HG02571 (cell line): ENCODE results near the gene DERA.
"Not testable (repeated sequence)": the region's sequence is repeated elsewhere in the genome, so short reads cannot be mapped to it uniquely, and the experiment has no call there.

ENCODE experiments used
- ATAC-seq: cut with Tn5 transposase; IDR thresholded peaks from one replicate; pipeline ENCODE4 v1.9.1; 2021; ENCODE audit warnings: mild to moderate bottlenecking, moderate library complexity; ENCODE audit not compliant: unreplicated experiment

DERA gene

DNA sequence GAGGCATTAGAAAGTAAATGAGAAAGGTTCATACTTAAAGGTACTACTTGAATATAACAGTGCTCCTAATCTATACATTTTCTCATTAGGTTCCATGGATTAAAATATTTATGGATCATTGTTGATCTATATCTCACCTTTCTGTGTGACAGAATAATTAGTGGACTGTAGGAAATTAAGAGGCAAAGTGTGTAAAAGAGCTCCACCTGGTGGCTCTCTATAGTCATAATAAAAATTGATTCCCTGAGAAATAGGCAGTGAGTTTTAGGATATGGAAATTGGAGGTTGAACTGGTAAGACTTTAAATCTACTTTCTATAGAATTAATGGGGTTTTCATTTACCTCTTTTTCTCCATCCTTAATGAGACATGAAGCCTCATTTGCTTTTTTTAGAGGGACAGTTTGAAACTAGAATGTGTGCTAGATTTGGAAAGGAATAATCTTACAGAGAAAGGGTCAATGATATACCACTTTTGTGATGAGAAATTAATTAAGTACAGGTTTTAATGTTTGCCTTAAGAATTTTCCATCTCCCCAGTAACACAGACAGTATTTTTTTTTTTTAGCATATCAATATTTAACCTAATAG, 11.8 kb upstream of the DERA start:
- no peak for ATAC-seq

DNA sequence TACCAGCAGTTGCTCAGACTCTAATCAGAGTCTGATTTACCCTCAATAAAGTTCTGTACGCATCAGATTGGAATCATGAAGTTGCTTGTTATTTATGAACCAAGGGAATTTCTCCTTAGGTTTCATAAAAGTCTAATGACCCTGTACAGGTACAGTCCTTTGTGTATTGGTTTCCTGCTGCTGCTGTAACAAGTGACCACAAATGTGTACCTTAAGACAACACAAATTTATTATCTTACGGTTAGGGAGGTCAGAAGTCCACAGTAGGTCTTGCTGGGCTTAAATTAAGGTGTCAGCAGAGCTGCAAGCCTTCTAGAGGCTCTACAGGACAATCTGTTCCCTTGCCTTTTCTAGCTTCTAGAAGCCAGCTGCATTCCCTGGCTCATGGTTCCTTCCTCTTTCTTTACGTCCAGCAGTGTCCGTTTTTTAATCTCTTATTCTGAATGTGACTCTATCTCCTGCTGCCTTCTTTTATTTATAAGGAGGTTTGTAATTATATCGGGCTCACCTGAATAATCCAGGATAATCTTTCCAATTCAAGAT, 6.7 kb upstream of the DERA start:
- no peak for ATAC-seq

DNA sequence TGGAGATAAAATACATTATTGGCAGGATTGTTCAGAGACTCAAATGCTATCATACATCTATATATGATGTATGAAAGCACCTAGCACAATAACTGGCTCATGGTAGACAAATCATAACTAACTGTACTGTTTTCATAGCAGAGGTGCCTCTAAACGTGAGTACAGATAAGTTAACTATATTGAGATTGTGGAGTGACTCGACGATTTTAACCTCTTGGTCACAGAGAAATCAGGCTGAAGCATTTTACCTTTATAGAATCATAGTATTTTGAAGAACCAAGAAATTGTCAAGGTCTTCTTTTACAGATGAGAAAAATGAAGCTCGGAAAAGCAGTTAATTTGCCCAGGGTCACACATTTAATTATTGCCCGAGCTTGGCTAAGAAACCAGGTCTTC, 666 bp upstream of the DERA start:
- ATAC-seq = no peak

DNA sequence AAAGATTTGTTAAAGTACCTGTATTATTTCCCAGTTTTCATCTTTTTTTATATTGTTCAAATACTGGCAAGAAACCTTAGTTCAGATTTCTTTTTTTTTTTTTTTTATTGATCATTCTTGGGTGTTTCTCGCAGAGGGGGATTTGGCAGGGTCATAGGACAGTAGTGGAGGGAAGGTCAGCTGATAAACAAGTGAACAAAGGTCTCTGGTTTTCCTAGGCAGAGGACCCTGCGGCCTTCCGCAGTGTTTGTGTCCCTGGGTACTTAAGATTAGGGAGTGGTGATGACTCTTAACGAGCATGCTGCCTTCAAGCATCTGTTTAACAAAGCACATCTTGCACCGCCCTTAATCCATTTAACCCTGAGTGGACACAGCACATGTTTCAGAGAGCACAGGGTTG, 799 bp downstream of the DERA start:
- not testable (repeated sequence) for ATAC-seq

DNA sequence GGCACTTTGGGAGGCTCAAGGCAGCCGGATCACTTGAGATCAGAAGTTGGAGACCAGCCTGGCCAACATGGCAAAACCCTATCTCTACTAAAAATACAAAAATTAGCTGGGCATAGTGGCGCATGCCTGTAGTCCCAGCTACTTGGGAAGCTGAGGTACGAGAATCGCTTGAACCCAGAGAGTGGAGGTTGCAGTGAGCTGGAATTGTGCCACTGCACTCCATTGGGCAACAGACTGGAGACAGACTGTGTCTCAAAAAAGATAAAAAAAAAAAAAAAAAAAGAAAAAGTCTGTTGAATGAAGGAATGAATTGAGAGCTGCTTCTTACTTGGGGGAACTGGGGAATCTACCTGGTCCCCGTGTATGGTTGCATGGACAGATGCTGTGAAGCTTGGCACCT, 3.0 kb downstream of the DERA start:
- ATAC-seq = not testable (repeated sequence)

DNA sequence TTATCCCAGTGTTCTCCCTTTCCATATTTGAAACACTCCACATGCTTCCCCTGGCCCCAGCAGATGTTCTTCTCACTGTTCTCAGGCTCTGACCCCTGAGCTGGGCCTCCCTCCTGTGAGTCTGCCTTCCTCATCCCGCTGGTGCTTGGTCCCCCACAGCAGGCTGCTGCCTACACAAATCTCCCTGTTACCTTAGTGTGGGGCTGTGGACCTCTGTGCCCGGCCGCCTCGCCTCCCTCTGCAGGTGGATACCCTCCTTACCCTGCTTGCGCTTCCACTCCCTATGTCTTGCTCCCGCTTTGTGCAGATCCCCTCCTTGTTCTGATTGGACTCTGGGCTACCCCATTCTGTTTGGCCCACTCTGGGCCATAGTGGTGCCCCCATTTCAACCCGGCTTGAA, 6.9 kb downstream of the DERA start:
- ATAC-seq = no peak

DNA sequence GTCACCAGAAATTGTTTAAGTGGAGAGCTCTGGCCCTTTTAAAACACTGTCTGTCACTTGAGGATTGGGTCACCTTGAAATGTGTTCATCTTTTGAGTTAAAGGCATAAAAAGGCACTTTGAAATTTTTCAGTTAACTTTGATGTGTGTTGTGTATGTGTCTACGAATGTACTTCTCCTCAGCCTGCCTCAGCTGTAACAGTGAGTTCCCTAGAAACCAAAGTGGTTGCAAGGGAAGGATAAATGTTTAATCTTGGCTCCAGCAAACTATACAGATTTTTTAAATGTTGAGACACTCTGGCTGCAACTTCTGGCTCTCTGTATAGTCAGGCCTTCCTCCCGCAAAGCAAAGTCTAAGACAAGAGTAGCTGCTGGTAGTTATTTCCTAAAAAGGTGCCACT, 8.3 kb downstream of the DERA start:
- ATAC-seq = no peak

DNA sequence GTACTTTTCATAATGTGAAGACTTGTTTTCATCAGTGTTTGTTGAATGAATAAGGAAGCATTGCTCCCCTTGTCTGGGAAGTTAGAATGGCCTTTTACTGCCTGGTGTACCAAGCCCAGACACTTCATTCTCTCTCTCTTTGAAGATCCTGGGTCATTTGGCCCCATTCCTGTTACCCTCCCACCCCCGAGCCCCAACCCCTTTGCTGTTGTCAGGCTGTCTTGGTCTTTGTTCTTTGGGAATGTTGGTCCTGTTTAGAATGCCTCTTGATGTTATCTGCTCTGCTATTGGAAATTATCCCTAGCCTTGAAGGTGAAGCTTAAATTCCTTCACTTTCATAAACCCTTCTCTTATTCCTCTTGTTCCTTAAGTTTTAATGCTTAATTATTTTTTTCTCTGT, 13.8 kb downstream of the DERA start:
- ATAC-seq = no peak

DNA sequence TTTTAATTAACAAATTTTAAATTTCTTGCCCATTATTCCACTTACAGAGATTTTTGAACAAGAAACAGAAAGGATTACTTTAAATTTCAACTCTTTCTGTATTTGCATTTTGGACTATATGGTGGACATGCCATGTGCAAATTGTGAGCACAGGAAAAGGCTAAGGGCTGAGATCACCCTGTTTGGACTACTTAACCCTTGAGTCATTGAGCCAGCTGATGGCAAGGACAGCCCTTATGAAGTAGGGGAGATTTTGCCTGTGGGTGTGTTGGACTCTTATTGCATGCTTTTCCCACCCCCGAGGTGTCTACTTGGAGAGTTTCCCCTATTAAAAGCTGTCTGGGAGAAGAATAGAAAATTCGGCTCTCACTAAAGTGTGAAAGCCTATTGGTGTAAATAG, 17.2 kb downstream of the DERA start:
- ATAC-seq = no peak

DNA sequence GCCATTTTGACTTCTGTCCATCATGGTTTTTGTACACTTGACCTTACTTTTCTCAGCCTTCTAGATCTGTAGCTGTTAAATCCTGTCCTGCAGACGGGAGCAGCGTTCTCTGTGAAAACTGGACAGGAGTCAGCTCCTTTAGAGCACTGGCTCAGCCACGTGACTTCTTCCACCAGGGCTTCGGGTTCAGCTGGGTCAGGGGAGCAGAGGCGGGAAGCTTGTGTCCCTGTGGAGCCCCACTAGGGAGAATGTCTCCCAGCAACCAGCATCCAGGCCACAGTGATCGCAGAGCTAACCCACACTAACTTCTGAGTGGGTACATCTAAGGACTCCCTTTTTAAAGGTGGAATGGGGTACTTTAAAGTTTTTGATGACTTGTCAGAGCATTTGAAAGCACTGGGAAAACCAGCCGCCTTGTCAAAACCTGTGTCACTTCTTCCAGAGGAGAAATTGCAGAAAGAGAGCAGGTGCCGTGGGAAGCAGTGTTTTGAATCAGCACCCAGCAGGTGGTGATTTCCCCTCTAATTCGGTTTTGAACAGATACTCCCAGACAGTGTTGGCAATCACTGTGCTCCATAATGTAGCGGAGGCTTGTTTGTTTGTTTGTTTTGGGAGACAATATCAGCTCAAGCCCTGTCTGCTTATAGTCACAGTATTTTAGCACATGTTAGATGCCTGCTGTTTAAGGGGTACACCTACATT, 17.9 kb downstream of the DERA start:
- ATAC-seq = no peak

DNA sequence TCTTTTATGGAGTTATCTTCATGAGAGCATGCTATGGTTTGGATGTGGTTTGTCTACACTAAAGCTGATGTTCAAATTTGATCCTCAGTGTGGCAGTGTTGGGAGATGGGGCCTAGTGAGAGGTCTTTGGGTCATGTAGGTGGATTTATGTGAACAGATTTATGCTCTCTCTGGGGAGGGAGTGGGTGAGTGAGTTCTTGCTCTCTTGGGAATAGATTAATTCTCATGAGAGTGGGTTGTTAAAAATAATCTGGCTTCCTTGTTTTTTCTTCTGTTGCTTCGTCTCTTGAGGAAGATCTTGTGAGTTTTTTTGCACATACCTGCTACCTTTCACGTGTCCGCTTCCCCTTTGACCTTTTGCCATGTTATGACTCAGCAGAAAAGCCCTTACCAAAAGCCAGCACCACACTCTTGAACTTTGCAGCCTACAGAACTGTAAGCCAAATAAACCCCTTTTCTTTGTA, 20.5 kb downstream of the DERA start:
- no peak for ATAC-seq

DNA sequence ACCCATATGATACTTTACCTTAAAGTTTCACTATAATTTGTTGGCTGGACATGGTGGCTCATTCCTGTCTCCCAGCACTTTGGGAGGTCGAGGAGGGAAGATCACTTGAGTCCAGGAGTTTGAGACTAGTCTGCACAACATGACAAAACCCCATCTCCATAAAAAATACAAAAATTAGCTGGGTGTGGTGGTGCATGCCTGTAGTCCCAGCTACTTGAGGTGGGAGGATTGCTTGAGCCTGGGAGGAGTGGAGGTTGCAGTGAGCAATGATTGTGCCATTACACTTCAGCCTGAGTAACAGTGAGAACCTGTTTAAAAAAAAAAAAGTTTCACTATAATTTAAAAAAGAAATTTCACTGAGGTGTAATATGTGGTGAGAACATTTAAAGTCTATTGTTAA, 21.2 kb downstream of the DERA start:
- ATAC-seq = no peak

DNA sequence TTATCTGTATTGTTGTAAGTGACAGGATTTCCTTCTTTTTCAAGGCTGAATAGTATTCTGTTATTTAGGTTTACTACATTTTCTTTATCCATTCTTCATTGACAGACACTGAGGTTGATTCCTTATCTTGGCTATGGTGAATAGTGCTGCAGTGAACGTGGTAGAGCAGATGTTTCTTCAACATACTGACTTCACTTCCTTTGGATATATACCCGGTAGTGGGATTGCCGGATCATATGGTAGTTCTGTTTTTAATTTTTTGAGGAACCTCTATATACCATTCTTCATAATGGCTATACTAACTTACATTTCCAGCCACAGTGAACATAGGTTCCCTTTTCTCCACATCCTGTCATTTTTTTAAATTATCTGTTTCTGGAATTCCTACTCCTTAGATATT, 21.8 kb downstream of the DERA start:
- no peak for ATAC-seq

DNA sequence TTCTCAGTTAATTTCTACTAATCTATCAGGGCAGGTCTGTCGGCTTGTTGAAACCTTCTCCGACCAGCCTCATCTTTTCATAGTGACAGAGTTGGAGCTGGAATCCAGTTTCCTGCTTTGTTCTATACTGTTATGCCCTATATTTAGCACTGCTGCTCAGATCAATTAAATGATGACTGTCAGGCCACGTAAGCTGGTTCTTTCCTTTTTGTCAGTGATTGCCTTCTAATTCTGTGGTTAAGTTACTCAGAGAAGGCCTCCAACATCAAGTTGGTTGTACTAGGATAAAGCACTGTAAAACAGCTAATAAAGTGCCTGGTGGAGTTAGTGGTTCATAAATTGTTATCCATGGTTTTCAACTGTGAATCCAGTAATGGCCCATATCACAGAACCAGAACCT, 22.6 kb downstream of the DERA start:
- no peak for ATAC-seq

DNA sequence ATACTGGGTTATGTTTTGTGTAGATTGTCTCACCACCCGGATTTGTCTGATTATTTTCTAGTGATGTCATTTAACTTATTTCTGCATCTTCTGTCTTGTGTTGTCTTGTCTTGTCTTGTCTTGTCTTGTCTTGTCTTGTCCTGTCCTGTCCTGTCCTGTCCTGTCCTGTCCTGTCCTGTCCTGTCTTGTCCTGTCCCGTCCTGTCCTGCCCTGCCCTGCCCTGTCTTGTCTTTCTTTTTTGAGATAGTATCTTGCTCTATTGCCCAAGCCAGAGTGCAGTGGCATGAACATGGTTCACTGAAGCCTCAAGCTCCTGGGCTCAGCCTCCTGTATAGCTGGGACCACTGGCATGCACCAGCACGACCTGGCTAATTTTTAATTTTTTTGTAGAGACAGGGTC, 25.6 kb downstream of the DERA start:
- no peak for ATAC-seq

DNA sequence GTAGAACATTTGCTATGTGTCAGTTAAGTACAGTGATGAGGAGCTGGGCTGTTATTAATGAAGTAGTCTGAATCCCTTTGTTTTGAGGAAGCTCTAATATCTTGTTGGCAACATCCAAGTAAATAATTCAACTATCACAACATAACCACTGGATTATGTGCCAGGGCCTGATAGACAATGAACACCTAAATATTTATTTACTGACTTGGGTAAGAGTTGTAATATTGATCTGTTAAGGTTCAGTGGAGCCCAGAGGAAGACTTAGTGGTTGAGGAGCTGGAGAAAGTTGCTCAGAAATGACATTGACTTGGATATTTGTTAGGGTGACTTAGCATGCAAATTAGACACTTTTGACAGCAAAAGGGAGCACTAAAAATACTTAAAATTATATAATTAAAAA, 26.8 kb downstream of the DERA start:
- ATAC-seq = no peak

DNA sequence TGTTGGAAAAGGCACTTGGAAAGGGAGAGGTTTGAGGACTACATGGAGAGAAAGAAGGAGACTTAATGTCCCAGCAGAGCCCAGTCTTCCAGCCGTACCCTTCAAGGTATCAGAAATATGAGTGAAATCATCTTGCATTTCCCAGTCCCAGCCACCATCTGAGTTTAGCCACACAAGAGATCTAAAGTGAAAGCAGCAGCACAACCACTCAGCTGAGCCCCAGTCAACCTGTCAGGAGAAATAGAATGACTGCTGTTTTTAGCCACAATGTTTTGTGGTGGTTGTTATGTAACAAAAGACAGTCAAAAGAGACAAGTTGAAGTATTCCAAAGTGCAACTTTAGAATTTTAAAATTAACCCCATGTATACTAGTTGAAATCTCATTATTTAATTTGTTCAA, 28.0 kb downstream of the DERA start:
- ATAC-seq = no peak

DNA sequence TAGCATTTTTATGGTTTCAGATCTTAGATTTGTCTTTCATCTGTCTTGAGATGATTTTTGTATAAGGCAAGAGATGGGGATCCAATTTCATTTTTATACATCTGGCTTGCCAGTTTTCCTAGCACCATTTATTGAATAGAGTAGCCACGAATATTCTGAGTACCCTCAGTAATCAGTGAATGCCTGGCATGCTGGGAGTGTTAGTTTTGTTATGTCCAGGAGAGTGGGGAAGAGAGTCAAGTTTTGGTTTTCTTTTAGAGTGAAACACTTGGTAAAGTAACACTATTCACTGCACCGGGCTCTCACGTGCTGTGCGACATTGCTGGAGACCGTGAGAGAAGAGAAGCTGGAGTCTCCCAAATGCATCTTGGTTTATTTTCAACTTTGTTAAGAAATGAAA, 31.3 kb downstream of the DERA start:
- ATAC-seq = no peak

DNA sequence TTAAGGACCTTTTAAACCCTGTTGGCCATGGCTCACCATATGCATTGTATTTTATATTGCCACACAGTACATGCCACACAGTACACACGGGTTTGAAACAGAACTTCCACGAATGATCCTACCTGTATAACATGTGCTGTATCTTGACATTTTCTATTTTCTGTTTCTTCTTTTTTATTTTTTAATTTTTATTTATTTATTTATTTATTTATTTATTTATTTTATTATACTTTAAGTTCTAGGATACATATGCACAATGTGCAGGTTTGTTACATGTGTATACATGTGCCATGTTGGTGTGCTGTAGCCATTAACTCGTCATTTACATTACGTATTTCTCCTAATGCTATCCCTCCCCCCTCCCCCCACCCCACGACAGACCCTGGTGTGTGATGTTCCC, 32.4 kb downstream of the DERA start:
- ATAC-seq = not testable (repeated sequence)

DNA sequence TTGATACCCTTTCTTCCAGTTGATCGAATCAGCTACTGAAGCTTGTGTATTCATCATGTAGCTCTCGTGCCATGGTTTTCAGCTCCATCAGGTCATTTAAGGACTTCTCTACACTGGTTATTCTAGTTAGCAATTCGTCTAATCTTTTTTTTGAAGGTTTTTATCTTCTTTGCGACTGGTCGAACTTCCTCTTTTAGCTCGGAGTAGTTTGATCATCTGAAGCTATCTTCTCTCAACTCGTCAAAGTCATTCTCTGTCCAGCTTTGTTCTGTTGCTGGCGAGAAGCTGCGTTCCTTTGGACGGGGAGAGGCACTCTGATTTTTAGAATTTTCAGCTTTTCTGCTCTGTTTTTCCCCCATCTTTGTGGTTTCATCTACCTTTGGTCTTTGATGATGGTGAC, 37.3 kb downstream of the DERA start:
- not testable (repeated sequence) for ATAC-seq

DNA sequence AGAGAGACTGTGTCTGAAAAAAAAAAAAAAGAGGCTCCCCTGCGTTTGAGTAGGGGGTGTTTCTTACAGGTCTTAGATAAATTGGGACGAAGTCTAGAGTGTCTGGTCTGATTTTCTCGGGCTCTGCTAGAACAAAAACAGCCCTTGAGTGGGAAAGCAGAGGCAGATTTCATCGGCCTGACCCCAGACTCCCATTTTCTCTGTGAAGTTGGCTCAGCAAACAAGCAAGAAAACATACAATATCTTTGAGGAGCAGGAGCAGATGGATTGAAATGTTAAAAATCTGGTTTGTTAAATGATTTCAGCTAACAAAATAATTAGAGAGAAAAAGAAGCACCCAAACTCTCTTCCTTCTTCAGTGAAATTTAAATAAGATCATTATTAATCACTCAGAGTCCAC, 44.1 kb downstream of the DERA start:
- no peak for ATAC-seq

DNA sequence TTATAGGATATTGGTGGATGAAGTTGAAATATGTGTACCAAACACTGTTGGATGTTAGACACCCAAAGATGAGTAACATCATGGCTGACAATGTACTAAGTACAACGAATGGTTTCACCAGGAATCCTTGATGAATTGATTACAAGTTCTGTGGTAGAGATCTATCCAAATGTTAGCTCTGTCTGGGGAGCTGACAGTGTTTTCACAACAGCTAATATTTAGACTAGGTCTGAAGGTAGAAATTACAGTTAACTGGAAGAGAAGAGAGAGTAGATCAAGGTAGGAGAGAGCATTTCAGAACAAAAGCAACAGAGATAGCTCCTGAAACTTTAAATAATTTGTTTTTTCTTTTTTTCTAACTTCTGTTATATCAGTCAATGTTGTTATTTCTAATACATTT, 44.9 kb downstream of the DERA start:
- ATAC-seq = no peak
